Endothelial cell (in vitro differentiated cells): ENCODE results near the gene ZNF831. TPM values are rescaled to one million over a fixed set of nuclear protein-coding genes. Genes with fewer than 3 reads are reported as not detected.

Experiments used
- DNase-seq: peaks from one replicate; pipeline ENCODE4 v3.0.0; 2021; ENCODE audit warnings: low spot score
- H3K27ac Mint-ChIP-seq: one replicate; pipeline ENCODE4 v1.8.0; 2021; ENCODE audit warnings: mixed read lengths, inconsistent platforms; ENCODE audit not compliant: unreplicated experiment
- H3K27me3 Mint-ChIP-seq: one replicate; pipeline ENCODE4 v1.8.0; 2021; ENCODE audit warnings: mild to moderate bottlenecking, moderate library complexity, mixed read lengths, inconsistent platforms; ENCODE audit not compliant: unreplicated experiment
- H3K36me3 Mint-ChIP-seq: one replicate; pipeline ENCODE4 v1.8.0; 2021; ENCODE audit warnings: mild to moderate bottlenecking, low read depth, mixed read lengths, inconsistent platforms; ENCODE audit not compliant: unreplicated experiment
- H3K4me1 Mint-ChIP-seq: one replicate; pipeline ENCODE4 v1.8.0; 2021; ENCODE audit warnings: mild to moderate bottlenecking, mixed read lengths, inconsistent platforms; ENCODE audit not compliant: unreplicated experiment
- H3K4me3 Mint-ChIP-seq: one replicate; pipeline ENCODE4 v1.8.0; 2021; ENCODE audit warnings: mild to moderate bottlenecking, mixed read lengths, inconsistent platforms; ENCODE audit not compliant: unreplicated experiment
- H3K9me3 Mint-ChIP-seq: one replicate; pipeline ENCODE4 v1.8.0; 2021; ENCODE audit warnings: mixed read lengths, inconsistent platforms; ENCODE audit not compliant: unreplicated experiment
- CTCF ChIP-seq: fragments of 200-600 bp; sonication (generic); IDR thresholded peaks from one replicate; pipeline ENCODE4 v1.5.0; 2021; ENCODE audit warnings: antibody characterized with exemption; ENCODE audit not compliant: unreplicated experiment
- total RNA-seq: library from RNA; stranded (reverse); fragmentation: NEBNext Ultra II Directional; extraction: Animal tissue kit (Norgen Biotek cat#: 25700); gene quantifications from one replicate; pipeline ENCODE4 v1.2.1, GENCODE V29; 2021; ENCODE audit not compliant: unreplicated experiment

ZNF831 gene
- total RNA-seq, 1 donor from 2014 or later = 0.56 TPM

DNA sequence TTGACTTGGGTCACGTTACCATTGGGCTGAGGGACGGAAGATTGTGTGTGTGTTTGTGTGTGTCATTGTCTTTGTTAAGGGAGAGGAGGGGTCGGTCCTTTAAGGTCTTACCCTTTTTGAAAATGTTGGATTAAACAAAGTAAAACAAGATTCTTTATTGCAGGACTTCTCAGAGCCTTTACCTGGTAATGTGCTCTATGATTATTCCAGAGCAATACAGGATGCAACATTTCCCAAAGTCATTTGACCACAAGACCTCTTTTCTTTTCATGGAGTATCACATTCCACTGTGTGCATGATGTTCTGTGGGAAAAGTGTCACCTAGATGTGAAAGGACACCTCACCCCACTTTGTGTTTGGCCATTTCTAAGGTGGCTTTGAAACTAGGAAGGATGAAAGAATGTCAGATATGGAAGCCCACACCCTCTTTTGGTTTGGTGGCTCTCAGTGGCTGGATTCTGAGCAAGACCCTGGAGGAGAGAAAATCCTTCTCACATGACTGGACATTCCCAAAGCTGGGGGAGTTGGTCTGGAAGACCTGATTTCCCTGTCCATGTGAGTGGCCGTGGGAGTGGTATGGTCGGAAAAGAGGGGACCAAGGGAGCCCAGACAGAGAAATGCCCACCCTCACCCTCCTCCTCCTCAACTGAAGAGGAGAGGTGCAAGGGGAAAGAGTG is 18.2 kb upstream of the ZNF831 start:
- Mint-ChIP-seq H3K27me3 (peaks cover 6% of the 10 kb centered on the region), H3K27ac (no peak overlapping the region), H3K9me3 (no peaks in the 10 kb centered on the region), H3K4me3 (no peak overlapping the region), H3K4me1 (peaks cover 12% of the 10 kb centered on the region), H3K36me3 (no peaks in the 10 kb centered on the region)
- no peak for TF ChIP-seq CTCF
- no peak for DNase-seq

DNA sequence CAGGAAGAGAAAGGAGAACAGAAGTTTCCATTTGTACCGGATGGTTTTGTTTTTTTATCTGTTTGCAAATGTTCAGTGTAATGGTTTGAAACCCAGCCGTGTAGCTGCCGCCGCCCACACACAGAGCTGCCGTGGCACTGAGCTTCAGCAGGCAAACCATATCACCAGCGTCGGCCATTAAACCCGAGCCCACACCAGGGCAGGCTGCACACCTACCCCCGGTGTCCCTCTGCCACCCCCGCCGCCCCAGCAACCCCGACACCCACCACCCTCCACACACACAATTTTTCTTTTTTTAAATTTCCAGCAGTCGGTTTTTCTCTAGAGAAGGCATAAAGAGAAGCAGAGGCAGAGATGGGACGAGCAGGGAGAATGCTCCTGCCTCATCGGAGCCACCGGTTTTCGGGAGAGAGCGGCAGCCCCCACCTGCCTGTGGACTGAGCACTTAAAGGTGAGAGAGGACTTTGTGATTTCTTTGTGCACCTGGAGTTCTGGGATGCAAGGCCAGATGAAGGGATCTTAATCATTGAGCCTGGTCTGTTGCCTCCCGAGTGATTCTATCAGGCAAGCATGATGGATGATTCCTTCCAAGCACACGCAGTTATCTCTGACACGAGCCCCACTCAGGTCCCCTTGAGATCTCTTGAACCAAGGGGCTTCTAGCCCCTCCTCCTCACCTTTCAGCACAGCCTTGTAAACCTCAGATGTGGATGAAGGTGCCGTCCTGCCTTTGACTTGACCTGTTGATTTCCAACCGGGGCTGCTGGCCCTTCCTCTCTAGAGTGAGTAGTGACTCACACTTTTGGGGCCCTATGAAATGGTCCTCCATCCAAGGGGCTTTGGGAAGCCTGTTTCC is 17.5 kb upstream of the ZNF831 start:
- H3K36me3 Mint-ChIP-seq = no peaks in the 10 kb centered on the region
- no peak for TF ChIP-seq CTCF
- H3K4me3 Mint-ChIP-seq = no peak overlapping the region
- H3K27ac Mint-ChIP-seq = no peak overlapping the region
- H3K9me3 Mint-ChIP-seq = no peaks in the 10 kb centered on the region
- peaks cover 10% of the 10 kb centered on the region for H3K27me3 Mint-ChIP-seq
- peaks cover 20% of the 10 kb centered on the region for H3K4me1 Mint-ChIP-seq
- DNase-seq = no peak

DNA sequence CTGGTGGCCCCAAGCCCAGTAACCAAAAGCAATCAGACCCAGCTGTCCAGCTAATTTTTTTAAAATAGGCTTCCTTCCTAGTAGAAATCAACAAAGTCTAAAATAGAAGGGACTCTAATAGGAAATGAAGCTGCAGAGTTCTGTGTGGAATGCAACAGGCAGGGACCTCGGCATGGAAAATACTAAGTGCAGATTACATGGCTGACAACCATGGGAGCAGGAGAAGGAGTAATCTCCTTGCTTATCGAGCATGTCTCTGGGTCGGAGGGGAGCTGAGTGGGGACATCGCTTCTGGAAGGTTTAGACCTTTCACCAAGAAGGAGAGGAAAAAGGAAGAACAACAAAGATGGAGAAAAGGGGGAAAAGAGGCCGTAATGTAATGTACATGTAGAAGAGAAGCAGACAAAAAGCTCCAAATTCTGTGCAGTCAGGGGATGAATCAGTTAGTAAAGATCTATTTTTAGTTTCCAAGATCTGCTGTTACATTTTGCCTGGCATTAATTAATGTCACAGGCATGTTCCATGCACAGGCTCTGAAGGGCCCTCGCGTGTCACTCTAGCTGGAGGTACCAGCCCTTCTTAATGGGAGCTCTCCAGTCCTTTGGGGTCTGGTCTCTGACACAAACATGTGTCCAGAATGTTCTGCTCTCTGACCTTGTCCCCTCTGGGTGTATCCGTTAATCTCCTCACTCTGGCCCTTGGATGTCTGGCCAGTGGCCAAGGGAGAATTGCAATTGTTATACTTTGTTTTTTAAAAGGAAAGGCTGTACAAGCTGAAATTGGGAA is 16.6 kb upstream of the ZNF831 start:
- no peaks in the 10 kb centered on the region for H3K9me3 Mint-ChIP-seq
- H3K27ac Mint-ChIP-seq = peak overlapping the region; percentile 49
- peaks cover 20% of the 10 kb centered on the region for H3K4me1 Mint-ChIP-seq
- DNase-seq = no peak
- peaks cover 10% of the 10 kb centered on the region for H3K27me3 Mint-ChIP-seq
- no peak overlapping the region for H3K4me3 Mint-ChIP-seq
- no peaks in the 10 kb centered on the region for H3K36me3 Mint-ChIP-seq
- TF ChIP-seq CTCF = no peak

DNA sequence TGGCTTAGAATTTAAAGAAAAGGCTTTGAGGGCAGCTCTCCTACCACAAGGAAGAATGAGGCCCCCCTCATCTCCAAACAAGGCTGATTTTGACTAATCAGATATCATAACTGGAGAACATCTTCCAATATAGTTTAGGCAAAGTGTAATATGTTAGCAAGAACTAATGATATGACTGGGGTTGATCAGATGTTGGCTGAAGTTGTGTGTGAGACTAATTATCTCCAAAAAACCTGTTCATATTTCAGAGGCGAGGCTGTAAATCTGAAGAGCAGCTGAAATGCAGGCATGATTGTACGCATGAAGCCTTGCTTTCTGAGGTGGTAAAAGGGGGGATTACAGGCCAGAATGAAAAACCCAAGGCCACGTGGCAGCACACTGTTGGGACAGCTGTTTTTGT is 16.0 kb upstream of the ZNF831 start:
- H3K4me1 Mint-ChIP-seq = peaks cover 20% of the 10 kb centered on the region
- peaks cover 10% of the 10 kb centered on the region for H3K27me3 Mint-ChIP-seq
- no peak overlapping the region for H3K27ac Mint-ChIP-seq
- no peaks in the 10 kb centered on the region for H3K36me3 Mint-ChIP-seq
- DNase-seq = no peak
- no peak for TF ChIP-seq CTCF
- H3K4me3 Mint-ChIP-seq = no peak overlapping the region
- no peaks in the 10 kb centered on the region for H3K9me3 Mint-ChIP-seq
